Astrocyte (in vitro differentiated cells and primary cell): ENCODE results near the gene IL21R. TPM values are rescaled to one million over a fixed set of nuclear protein-coding genes. Genes with fewer than 3 reads are reported as not detected.

ENCODE experiments used
- DNase-seq: peaks from one replicate; pipeline ENCODE4 v3.0.0-alpha.2; 2010; ENCODE audit warnings: low read depth
- FAIRE-seq: peaks from 2 replicates; lab custom pipeline; 2011; peaks lifted over from hg19 to GRCh38; lab: Jason Lieb, UNC
- H2AFZ ChIP-seq: 2 replicates; pipeline ENCODE4 v1.6.0; 2012; ENCODE audit warnings: low read depth, low read length, inconsistent platforms
- H3K27ac ChIP-seq: 2 replicates; pipeline ENCODE4 v1.5.1; 2011; ENCODE audit warnings: low read depth, low read length, inconsistent platforms
- H3K27me3 ChIP-seq: 2 replicates; pipeline ENCODE4 v1.6.0; 2011; ENCODE audit warnings: low read length, inconsistent platforms; ENCODE audit not compliant: insufficient read depth
- H3K36me3 ChIP-seq: 2 replicates; pipeline ENCODE4 v1.5.1; 2011; ENCODE audit warnings: low read length, inconsistent platforms; ENCODE audit not compliant: insufficient read depth
- H3K4me1 ChIP-seq: 2 replicates; pipeline ENCODE4 v1.5.1; 2011; ENCODE audit warnings: low read length, inconsistent platforms; ENCODE audit not compliant: insufficient read depth
- H3K4me2 ChIP-seq: 2 replicates; pipeline ENCODE4 v1.6.0; 2012; ENCODE audit warnings: low read length, inconsistent platforms
- H3K4me3 ChIP-seq: 2 replicates; pipeline ENCODE4 v1.5.1; 2011; ENCODE audit warnings: low read depth, mild to moderate bottlenecking, low read length, inconsistent platforms; ENCODE audit not compliant: insufficient read depth
- H3K79me2 ChIP-seq: 2 replicates; pipeline ENCODE4 v1.6.0; 2012; ENCODE audit warnings: mild to moderate bottlenecking, low read length, inconsistent platforms; ENCODE audit not compliant: insufficient read depth
- H3K9ac ChIP-seq: 2 replicates; pipeline ENCODE4 v1.6.0; 2012; ENCODE audit warnings: mild to moderate bottlenecking, low read length, inconsistent platforms
- H3K9me3 ChIP-seq: 2 replicates; pipeline ENCODE4 v1.5.1; 2012; ENCODE audit warnings: low read depth, mild to moderate bottlenecking, low read length, inconsistent platforms; ENCODE audit not compliant: insufficient read depth
- H4K20me1 ChIP-seq: 2 replicates; pipeline ENCODE4 v1.6.0; 2012; ENCODE audit warnings: low read length, inconsistent platforms; ENCODE audit not compliant: insufficient read depth
- H3K27ac Mint-ChIP-seq: one replicate; pipeline ENCODE4 v1.8.0; 2021; ENCODE audit warnings: mild to moderate bottlenecking, mixed read lengths; ENCODE audit not compliant: unreplicated experiment
- H3K27me3 Mint-ChIP-seq: one replicate; pipeline ENCODE4 v1.8.0; 2021; ENCODE audit warnings: low read depth, mixed read lengths; ENCODE audit not compliant: unreplicated experiment
- H3K36me3 Mint-ChIP-seq: one replicate; pipeline ENCODE4 v1.8.0; 2021; ENCODE audit warnings: low read depth, mixed read lengths; ENCODE audit not compliant: unreplicated experiment
- H3K4me1 Mint-ChIP-seq: one replicate; pipeline ENCODE4 v1.8.0; 2021; ENCODE audit warnings: low read depth, mixed read lengths; ENCODE audit not compliant: unreplicated experiment
- H3K4me3 Mint-ChIP-seq: one replicate; pipeline ENCODE4 v1.8.0; 2021; ENCODE audit warnings: mild to moderate bottlenecking, moderate library complexity, mixed read lengths; ENCODE audit not compliant: unreplicated experiment
- H3K9me3 Mint-ChIP-seq: one replicate; pipeline ENCODE4 v1.8.0; 2021; ENCODE audit warnings: mild to moderate bottlenecking, mixed read lengths; ENCODE audit not compliant: unreplicated experiment
- CTCF ChIP-seq: IDR thresholded peaks from 2 replicates; pipeline ENCODE4 v1.5.1; 2011; ENCODE audit warnings: low read depth, mild to moderate bottlenecking, inconsistent platforms, low read length, moderate library complexity; ENCODE audit not compliant: insufficient read depth
- EZH2 ChIP-seq: IDR thresholded peaks from 2 replicates; pipeline ENCODE4 v1.6.1; 2012; ENCODE audit warnings: mild to moderate bottlenecking, low read length, inconsistent platforms; ENCODE audit not compliant: insufficient read depth
- total RNA-seq: library from RNA; stranded (reverse); gene quantifications from 2 replicates; pipeline ENCODE4 v1.2.1, GENCODE V29; 2021

Gene IL21R
- total RNA-seq, 1 donor from 2014 or later: 1.8 TPM

GRCh38 chr16:27476240-27476639 lies 74.3 kb downstream of the IL21R start:
- Histone ChIP-seq H3K9me3 (no peaks in the 10 kb centered on the region), H3K4me1 (peaks cover 35% of the 10 kb centered on the region), H2AFZ (no peak overlapping the region), H3K4me3 (peak overlapping the region; percentile 35), H4K20me1 (no peaks in the 10 kb centered on the region), H3K27ac (peak overlapping the region; percentile 87), H3K36me3 (peaks cover 27% of the 10 kb centered on the region), H3K4me2 (peak overlapping the region; percentile 76), H3K79me2 (no peaks in the 10 kb centered on the region), H3K9ac (peak overlapping the region; percentile 55), H3K27me3 (no peaks in the 10 kb centered on the region)
- H3K27ac Mint-ChIP-seq: peak overlapping the region; percentile 93
- no peak for TF ChIP-seq CTCF
- no peak for TF ChIP-seq EZH2
- H3K27me3 Mint-ChIP-seq: no peaks in the 10 kb centered on the region
- DNase-seq (no peak), FAIRE-seq (no peak)
- no peaks in the 10 kb centered on the region for H3K9me3 Mint-ChIP-seq
- peaks cover 27% of the 10 kb centered on the region for H3K36me3 Mint-ChIP-seq
- peak overlapping the region; percentile 18 for H3K4me3 Mint-ChIP-seq
- peaks cover 28% of the 10 kb centered on the region for H3K4me1 Mint-ChIP-seq

- H3K4me1 Mint-ChIP-seq: peaks cover 13% of the 10 kb centered on the region
- no peak overlapping the region for H3K27ac ChIP-seq
- peaks cover 13% of the 10 kb centered on the region for H3K4me1 ChIP-seq
- no peak overlapping the region for H3K9ac ChIP-seq
- DNase-seq (no peak), FAIRE-seq (no peak)
- no peak overlapping the region for H3K4me3 Mint-ChIP-seq
- no peak overlapping the region for H2AFZ ChIP-seq
- H3K27me3 ChIP-seq: no peaks in the 10 kb centered on the region
- H3K36me3 Mint-ChIP-seq: peaks cover 25% of the 10 kb centered on the region
- no peaks in the 10 kb centered on the region for H3K9me3 ChIP-seq
- no peak for TF ChIP-seq EZH2
- no peak for TF ChIP-seq CTCF
- H3K27ac Mint-ChIP-seq: no peak overlapping the region
- no peaks in the 10 kb centered on the region for H3K9me3 Mint-ChIP-seq
- H4K20me1 ChIP-seq: no peaks in the 10 kb centered on the region
- H3K36me3 ChIP-seq: peaks cover 57% of the 10 kb centered on the region
- H3K27me3 Mint-ChIP-seq: no peaks in the 10 kb centered on the region
- no peaks in the 10 kb centered on the region for H3K79me2 ChIP-seq
- no peak overlapping the region for H3K4me3 ChIP-seq
- H3K4me2 ChIP-seq: no peak overlapping the region
Observed at GRCh38 chr16:27480761-27481160, 78.8 kb downstream of the IL21R start.

- H3K79me2 ChIP-seq: no peaks in the 10 kb centered on the region
- no peak overlapping the region for H3K9ac ChIP-seq
- no peak overlapping the region for H3K4me3 ChIP-seq
- H3K4me1 ChIP-seq: peaks cover 7% of the 10 kb centered on the region
- H4K20me1 ChIP-seq: no peaks in the 10 kb centered on the region
- H3K27ac Mint-ChIP-seq: no peak overlapping the region
- H3K9me3 ChIP-seq: no peaks in the 10 kb centered on the region
- H3K27ac ChIP-seq: no peak overlapping the region
- no peaks in the 10 kb centered on the region for H3K27me3 Mint-ChIP-seq
- H3K4me2 ChIP-seq: no peak overlapping the region
- peaks cover 57% of the 10 kb centered on the region for H3K36me3 ChIP-seq
- H3K4me1 Mint-ChIP-seq: peaks cover 7% of the 10 kb centered on the region
- peaks cover 24% of the 10 kb centered on the region for H3K36me3 Mint-ChIP-seq
- no peaks in the 10 kb centered on the region for H3K9me3 Mint-ChIP-seq
- H3K27me3 ChIP-seq: no peaks in the 10 kb centered on the region
- FAIRE-seq (no peak), DNase-seq (no peak)
- TF ChIP-seq CTCF: no peak
- no peak for TF ChIP-seq EZH2
- H3K4me3 Mint-ChIP-seq: no peak overlapping the region
- H2AFZ ChIP-seq: no peak overlapping the region
Observed at GRCh38 chr16:27481282-27481934, 79.4 kb downstream of the IL21R start.
